ENCODE measurements around the gene TTLL9. TPM values are rescaled to one million over a fixed set of nuclear protein-coding genes. Genes with fewer than 3 reads are reported as not detected.

Gene TTLL9
- total RNA-seq, 1 donor from 2014 or later, result 0.67 TPM

GRCh38 chr20:31883829-31884228 is 13.4 kb downstream of the TTLL9 start:
- H3K4me1 Mint-ChIP-seq, result peaks cover 4% of the 10 kb centered on the region
- no peak for DNase-seq (ENCODE audit: low spot score in 2 of 2, unreplicated experiment in 2 of 2)
- H3K4me3 Mint-ChIP-seq, result no peak overlapping the region
- no peaks in the 10 kb centered on the region for H3K36me3 Mint-ChIP-seq
- no peak for TF ChIP-seq CTCF (IDR thresholded peaks at IDR 0.05; ENCODE audit: unreplicated experiment)
- no peak overlapping the region for H3K27ac Mint-ChIP-seq
- H3K9me3 Mint-ChIP-seq, result peaks cover 3% of the 10 kb centered on the region
- H3K27me3 Mint-ChIP-seq (ENCODE audit: low read depth), result peaks cover 30% of the 10 kb centered on the region

GRCh38 chr20:31890646-31891045 is 20.2 kb downstream of the TTLL9 start:
- no peak for DNase-seq (ENCODE audit: low spot score in 2 of 2, unreplicated experiment in 2 of 2)
- H3K9me3 Mint-ChIP-seq, result peaks cover 4% of the 10 kb centered on the region
- TF ChIP-seq CTCF (IDR thresholded peaks at IDR 0.05; ENCODE audit: unreplicated experiment), result no peak
- H3K4me1 Mint-ChIP-seq, result no peaks in the 10 kb centered on the region
- peaks cover 44% of the 10 kb centered on the region for H3K27me3 Mint-ChIP-seq (ENCODE audit: low read depth)
- no peak overlapping the region for H3K27ac Mint-ChIP-seq
- no peak overlapping the region for H3K4me3 Mint-ChIP-seq
- no peaks in the 10 kb centered on the region for H3K36me3 Mint-ChIP-seq

- no peaks in the 10 kb centered on the region for H3K4me1 Mint-ChIP-seq
- H3K36me3 Mint-ChIP-seq, result no peaks in the 10 kb centered on the region
- DNase-seq (ENCODE audit: low spot score in 2 of 2, unreplicated experiment in 2 of 2), result no peak
- no peak overlapping the region for H3K4me3 Mint-ChIP-seq
- H3K27ac Mint-ChIP-seq, result no peak overlapping the region
- peaks cover 20% of the 10 kb centered on the region for H3K27me3 Mint-ChIP-seq (ENCODE audit: low read depth)
- TF ChIP-seq CTCF (IDR thresholded peaks at IDR 0.05; ENCODE audit: unreplicated experiment), result no peak
- H3K9me3 Mint-ChIP-seq, result peaks cover 4% of the 10 kb centered on the region
These were observed 24.7 kb downstream of the TTLL9 start for GRCh38 chr20:31894980-31895675.

GRCh38 chr20:31896049-31896448 is 25.6 kb downstream of the TTLL9 start:
- Mint-ChIP-seq H3K27me3 (ENCODE audit: low read depth) (peaks cover 17% of the 10 kb centered on the region), H3K36me3 (no peaks in the 10 kb centered on the region), H3K4me1 (no peaks in the 10 kb centered on the region), H3K27ac (no peak overlapping the region), H3K9me3 (peaks cover 4% of the 10 kb centered on the region), H3K4me3 (no peak overlapping the region)
- no peak for TF ChIP-seq CTCF (IDR thresholded peaks at IDR 0.05; ENCODE audit: unreplicated experiment)
- no peak for DNase-seq (ENCODE audit: low spot score in 2 of 2, unreplicated experiment in 2 of 2)

GRCh38 chr20:31897541-31897940 is 27.1 kb downstream of the TTLL9 start:
- Mint-ChIP-seq H3K9me3 (peaks cover 4% of the 10 kb centered on the region), H3K36me3 (no peaks in the 10 kb centered on the region), H3K4me3 (no peak overlapping the region), H3K27ac (no peak overlapping the region), H3K4me1 (no peaks in the 10 kb centered on the region), H3K27me3 (ENCODE audit: low read depth) (peaks cover 12% of the 10 kb centered on the region)
- TF ChIP-seq CTCF (IDR thresholded peaks at IDR 0.05; ENCODE audit: unreplicated experiment), result no peak
- no peak for DNase-seq (ENCODE audit: low spot score in 2 of 2, unreplicated experiment in 2 of 2)

All from mesothelial cell of epicardium (in vitro differentiated cells).